A673 (cell line): ENCODE results near the gene VTN.

ENCODE experiments used
- CTCF ChIP-seq: fragments of 300-800, 200-600 bp; sonication (generic); conservative IDR thresholded peaks from 2 replicates; pipeline ENCODE4 v1.5.1; 2017; ENCODE audit warnings: low read depth, mild to moderate bottlenecking, antibody characterized with exemption, low read length, moderate library complexity, mixed read lengths
- EZH2 ChIP-seq: fragments of 200-600 bp; sonication (generic); IDR thresholded peaks from 2 replicates; pipeline ENCODE4 v1.6.1; 2017; ENCODE audit warnings: borderline replicate concordance, low read depth, mild to moderate bottlenecking, mixed read lengths, antibody characterized with exemption, low read length; ENCODE audit not compliant: poor library complexity, severe bottlenecking

GRCh38 chr17:28368306-28368831 lies 1.7 kb downstream of the VTN start:
- TF ChIP-seq CTCF = no peak
- TF ChIP-seq EZH2 = no peak
